ENCODE results near the gene NR4A3. TPM values are rescaled to one million over a fixed set of nuclear protein-coding genes. Genes with fewer than 3 reads are reported as not detected.

Gene NR4A3
- total and polyA plus RNA-seq, 10 of the 15 experiments (the other 5 are each of a cell fraction or from before 2014, with no cell fraction given) = 0.04 to 2.1 (median 0.64) TPM; not detected in 1

- ATAC-seq (no peak), FAIRE-seq (no peak), DNase-seq (ENCODE audit: low read depth, low spot score) (no peak)
- Histone ChIP-seq H2AFZ (ENCODE audit: control insufficient read depth, low read depth, low read length) (no peak overlapping the region), H3K36me3 (ENCODE audit: control insufficient read depth in 2 of 2, insufficient read depth in 2 of 2, low read length in 1 of 2) (no peaks in the 10 kb centered on the region), H4K20me1 (ENCODE audit: control insufficient read depth, insufficient read depth) (no peaks in the 10 kb centered on the region), H3K4me1 (ENCODE audit: control insufficient read depth, insufficient read depth, low read length) (no peaks in the 10 kb centered on the region), H3K79me2 (ENCODE audit: control insufficient read depth, insufficient read depth, low read length) (no peaks in the 10 kb centered on the region), H3K4me3 (no peak overlapping the region), H3K27ac (ENCODE audit: control insufficient read depth, insufficient read depth) (no peak overlapping the region), H3K9ac (ENCODE audit: control insufficient read depth, insufficient read depth, low read length) (no peak overlapping the region), H3K9me3 (replicated peaks; ENCODE audit: control insufficient read depth, insufficient read depth, low read length) (no peaks in the 10 kb centered on the region), H3K4me2 (ENCODE audit: control insufficient read depth, insufficient read depth) (no peak overlapping the region), H3K27me3 (replicated peaks in 1 of 2; ENCODE audit: control insufficient read depth in 2 of 2, insufficient read depth in 2 of 2, low read length in 1 of 2) (no peaks in the 10 kb centered on the region)
- no TSS peak for BruUV-seq (replicated peaks)
- ChIA-PET SMC1A (ENCODE audit: uncharacterized antibody, unreplicated experiment) (interaction anchor here (1.4 kb wide), 1 partner anchor 9 kb away, joined by 5 read pairs; no protein-coding TSS in a partner anchor), RAD21 (ENCODE audit: unreplicated experiment) (no interaction called here), CTCF (no interaction called here), POLR2A (no interaction called here)
- in situ Hi-C loops (cut with MboI) (no loop called here), intact Hi-C loops (cut with micrococcal nuclease; ENCODE audit: unreplicated experiment) (no loop called here)
- no peak for TF ChIP-seq ASH2L (IDR thresholded peaks at IDR 0.05; ENCODE audit: borderline replicate concordance, low read depth)
- no peak for TF ChIP-seq HDGF (IDR thresholded peaks at IDR 0.05)
- TF ChIP-seq SUPT20H (IDR thresholded peaks at IDR 0.05; ENCODE audit: borderline replicate concordance, control insufficient read depth, low read depth, low read length) = no peak
- no peak for TF ChIP-seq ZSCAN29 (IDR thresholded peaks at IDR 0.05)
- TF ChIP-seq E2F8 (IDR thresholded peaks at IDR 0.05; ENCODE audit: low read depth, partially characterized antibody) = no peak
- TF ChIP-seq HDAC2 (IDR thresholded peaks at IDR 0.05) = no peak
- TF ChIP-seq ZNF217 (IDR thresholded peaks at IDR 0.05) = no peak
- TF ChIP-seq NKRF (conservative IDR thresholded peaks at IDR 0.05) = no peak
- no peak for TF ChIP-seq SREBF1 (IDR thresholded peaks at IDR 0.05; ENCODE audit: low read length)
- no peak for TF ChIP-seq ZBTB40 (IDR thresholded peaks at IDR 0.05; ENCODE audit: borderline replicate concordance)
- no peak for TF ChIP-seq TARDBP (IDR thresholded peaks at IDR 0.05; ENCODE audit: borderline replicate concordance)
- TF ChIP-seq CBX5 (IDR thresholded peaks at IDR 0.05; ENCODE audit: low read depth) = no peak
- TF ChIP-seq ZBTB4 (CRISPR knock-in tag; IDR thresholded peaks at IDR 0.05) = no peak
- TF ChIP-seq NBN (IDR thresholded peaks at IDR 0.05) = no peak
- no peak for TF ChIP-seq SREBF2 (IDR thresholded peaks at IDR 0.05; ENCODE audit: low read length)
Measured at GRCh38 chr9:99881769-99882168, 60.1 kb downstream of the NR4A3 start.

Measured in GM12878 (cell line).